GM21723 (cell line): ENCODE measurements around the gene EFHD2.
A peak's percentile ranks its signal among the peaks of the same experiment; 100 is the strongest.
"Not testable (repeated sequence)": the region's sequence is repeated elsewhere in the genome, so short reads cannot be mapped to it uniquely, and the experiment has no call there.

ENCODE experiments used
- ATAC-seq: cut with Tn5 transposase; IDR thresholded peaks from one replicate; pipeline ENCODE4 v1.9.1; 2021; ENCODE audit warnings: mild to moderate bottlenecking, moderate library complexity; ENCODE audit not compliant: unreplicated experiment

Gene EFHD2, protein sequence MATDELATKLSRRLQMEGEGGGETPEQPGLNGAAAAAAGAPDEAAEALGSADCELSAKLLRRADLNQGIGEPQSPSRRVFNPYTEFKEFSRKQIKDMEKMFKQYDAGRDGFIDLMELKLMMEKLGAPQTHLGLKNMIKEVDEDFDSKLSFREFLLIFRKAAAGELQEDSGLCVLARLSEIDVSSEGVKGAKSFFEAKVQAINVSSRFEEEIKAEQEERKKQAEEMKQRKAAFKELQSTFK

DNA sequence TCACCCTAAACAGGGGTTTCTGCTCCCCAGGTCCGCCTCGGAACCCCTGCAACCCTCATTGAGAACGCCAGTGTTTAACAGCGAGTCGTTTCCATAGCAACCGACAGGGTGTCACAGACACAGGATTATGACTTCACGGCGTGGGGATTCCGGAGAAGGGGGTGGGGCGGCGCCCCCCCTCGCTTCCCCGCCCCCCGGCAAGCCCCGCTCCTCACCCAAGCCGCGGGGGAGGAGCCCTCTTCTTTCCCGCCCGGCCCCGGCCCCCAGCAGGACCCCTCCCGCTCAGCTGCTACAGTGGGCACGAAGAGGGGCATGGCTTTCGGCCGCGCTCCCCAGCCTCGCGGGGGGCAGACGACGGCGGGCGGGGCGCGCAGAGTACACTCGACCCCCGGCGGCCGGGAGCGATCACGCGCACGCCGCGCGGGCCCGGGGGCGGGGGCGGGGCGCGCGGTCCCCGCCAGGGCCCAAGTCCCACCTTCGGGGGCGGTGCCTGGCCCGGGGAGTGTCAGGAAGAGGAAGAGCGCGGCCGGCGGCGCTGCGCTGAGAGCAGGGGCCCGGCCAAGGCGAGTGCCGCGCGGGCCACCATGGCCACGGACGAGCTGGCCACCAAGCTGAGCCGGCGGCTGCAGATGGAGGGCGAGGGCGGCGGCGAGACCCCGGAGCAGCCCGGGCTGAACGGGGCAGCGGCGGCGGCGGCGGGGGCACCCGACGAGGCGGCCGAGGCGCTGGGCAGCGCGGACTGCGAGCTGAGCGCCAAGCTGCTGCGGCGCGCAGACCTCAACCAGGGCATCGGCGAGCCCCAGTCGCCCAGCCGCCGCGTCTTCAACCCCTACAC lies at the start of gene EFHD2:
Gene EFHD2, plus strand, starts transcription at position 501 of the 835 bp plus-strand sequence. Its CDS starts 84 bp downstream, at position 585.
- peak; percentile 85 for ATAC-seq

DNA sequence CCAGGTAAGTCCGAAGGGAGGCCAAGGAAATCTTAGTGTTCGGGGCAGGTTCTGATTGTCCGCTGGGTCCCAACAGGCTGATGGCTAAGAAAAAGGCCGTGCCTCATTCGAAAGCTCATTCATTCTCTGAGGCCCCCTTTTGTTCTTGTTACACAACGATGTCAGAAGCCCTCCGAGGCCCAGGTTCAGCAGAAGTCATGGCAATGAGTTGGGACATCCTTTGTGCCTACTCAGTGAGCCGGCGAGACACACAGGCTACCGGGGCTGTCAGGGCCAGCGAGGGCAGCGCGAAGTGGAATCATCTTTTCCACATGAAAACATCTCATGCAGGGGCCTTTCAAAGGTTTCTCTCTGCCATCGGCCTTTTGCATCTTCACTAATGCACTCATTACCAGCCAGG lies 49.0 kb upstream of the EFHD2 start:
- no peak for ATAC-seq

DNA sequence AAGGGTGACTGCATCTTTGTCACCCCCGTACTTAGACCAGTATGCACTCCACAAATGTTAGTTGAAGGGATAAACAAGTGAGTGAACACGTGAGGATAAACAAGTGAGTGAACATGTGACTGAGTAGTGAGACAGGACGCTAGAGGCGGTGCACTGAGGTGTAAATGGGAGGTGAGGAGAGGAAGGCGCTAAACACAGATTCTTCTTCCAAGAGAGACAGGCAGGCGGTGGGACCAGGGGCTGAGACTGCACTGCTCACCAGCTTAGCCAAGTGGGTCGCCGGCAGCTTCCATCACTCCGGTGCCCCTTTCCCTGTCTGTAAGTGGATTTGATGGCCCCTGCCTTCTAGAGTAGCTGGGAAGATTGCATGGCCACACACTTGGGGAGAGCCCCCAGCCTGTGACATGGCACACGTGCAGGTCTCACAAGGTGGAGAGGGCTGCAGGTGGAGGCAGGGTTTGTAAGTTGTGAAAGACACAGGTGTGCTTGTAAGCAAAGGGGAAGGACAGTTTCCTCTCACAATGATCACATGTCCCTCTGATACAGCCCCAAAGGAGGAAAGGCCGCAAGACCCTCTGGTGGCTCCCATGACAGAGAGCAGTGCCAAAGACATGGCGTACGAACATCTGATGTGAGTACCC lies 47.5 kb upstream of the EFHD2 start:
- ATAC-seq: no peak

DNA sequence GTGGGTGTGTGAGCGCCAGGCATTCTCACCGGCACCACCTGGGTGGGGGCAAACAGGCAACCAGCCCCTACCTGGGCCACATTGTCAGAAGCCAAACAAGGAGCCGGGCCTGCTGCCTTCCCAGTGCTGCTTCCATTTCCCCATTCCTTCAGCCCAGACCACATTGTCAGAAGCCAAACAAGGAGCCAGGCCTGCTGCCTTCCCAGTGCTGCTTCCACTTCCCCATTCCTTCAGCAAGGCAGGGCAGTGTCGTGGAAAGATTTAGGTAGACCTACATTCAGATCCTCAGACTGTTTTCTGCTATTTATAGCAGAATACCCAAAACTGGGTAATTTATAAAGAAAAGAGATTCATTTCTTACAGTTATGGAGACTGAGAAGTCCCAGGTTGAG lies 47.0 kb upstream of the EFHD2 start:
- ATAC-seq: no peak

DNA sequence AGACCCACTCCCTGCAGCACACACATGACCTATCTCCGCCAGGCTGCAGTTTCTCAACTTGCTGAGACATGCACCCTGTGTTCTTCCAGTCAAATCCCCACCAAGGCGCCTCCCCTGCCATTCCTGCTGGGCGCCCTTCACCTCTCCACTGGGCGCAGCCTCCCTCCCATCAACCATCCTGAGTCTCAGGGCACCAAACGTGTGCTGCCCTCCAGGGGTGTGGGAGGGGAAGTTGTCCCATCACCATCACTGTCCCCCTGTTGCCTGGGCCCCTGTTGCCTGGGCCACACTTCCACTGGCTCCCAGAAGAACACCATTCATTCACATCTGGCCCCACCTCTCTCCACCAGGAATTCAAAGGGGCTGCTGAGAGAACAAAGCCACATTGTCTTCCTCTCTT lies 44.9 kb upstream of the EFHD2 start:
- ATAC-seq: no peak

DNA sequence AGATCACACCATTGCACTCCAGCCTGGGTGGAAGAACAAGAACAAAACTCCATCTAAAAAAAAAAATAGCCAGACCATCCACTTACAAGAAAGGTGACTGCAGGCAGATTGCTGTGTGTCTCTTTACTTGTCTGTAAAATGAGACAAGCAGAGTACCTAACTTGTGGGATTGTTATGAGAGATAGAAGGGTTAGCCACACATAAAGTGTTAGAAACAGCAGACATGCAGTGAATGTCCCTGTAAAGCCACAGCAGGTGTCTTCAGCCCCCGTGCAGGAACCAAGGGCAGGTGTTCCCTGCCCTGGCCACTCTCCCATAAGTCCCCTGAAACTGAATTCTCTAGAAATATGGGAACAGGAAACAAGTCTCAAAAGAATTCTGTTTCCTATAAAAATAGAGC lies 40.8 kb upstream of the EFHD2 start:
- no peak for ATAC-seq

DNA sequence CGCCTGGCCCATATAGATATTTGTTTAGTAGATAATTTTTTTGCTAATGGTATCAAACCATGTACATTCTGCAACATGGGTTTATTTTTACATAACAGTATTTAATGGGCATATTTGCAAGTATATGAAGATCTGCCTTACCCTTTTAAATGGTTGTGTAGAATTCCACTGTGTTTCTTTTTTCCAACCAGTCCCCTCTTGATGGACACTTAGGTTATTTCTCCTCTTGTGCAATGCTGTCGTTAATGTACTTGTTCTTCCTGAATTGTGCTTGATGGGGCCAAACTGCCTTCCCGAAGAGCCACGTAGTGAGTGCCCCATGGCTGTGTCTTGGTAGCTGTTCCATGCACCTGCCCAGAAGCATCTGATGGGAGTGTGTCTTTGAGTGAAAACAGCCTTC lies 39.4 kb upstream of the EFHD2 start:
- no peak for ATAC-seq

DNA sequence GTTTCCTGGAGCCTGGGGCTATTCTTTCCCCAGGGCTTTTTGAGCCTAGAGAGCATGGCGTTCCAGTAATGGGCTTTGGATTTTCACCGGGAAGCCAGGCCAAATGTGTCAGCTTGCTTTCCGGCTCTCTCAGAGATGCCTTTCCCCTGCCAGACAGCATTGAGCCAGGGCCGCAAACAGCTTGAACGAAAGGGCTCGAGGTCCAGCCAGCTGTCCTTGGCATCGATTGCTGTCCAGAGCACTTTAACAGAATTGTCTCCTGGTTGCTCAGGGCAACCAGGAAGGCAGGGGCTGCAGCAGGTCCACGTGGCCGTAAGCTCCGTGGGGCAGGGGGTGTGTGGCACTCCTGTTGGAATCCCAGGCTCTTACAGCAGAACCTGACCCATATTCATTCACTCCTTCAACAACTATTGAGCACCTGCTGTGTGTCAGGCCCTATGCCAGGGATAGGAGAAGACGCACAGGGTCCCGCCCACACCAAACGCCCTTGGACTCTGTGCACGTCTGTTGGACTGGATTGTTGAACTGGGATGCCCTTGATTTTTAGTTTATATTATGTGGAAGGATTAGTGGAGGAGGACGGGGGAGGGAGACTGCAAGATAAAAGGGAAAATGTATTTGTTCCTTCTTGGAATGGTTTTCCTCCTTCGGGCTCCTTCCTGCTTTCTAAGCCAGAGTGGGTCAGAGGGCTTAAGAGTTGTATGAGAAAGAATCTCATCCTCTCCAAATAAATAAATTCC lies 38.7 kb upstream of the EFHD2 start:
- ATAC-seq: no peak

DNA sequence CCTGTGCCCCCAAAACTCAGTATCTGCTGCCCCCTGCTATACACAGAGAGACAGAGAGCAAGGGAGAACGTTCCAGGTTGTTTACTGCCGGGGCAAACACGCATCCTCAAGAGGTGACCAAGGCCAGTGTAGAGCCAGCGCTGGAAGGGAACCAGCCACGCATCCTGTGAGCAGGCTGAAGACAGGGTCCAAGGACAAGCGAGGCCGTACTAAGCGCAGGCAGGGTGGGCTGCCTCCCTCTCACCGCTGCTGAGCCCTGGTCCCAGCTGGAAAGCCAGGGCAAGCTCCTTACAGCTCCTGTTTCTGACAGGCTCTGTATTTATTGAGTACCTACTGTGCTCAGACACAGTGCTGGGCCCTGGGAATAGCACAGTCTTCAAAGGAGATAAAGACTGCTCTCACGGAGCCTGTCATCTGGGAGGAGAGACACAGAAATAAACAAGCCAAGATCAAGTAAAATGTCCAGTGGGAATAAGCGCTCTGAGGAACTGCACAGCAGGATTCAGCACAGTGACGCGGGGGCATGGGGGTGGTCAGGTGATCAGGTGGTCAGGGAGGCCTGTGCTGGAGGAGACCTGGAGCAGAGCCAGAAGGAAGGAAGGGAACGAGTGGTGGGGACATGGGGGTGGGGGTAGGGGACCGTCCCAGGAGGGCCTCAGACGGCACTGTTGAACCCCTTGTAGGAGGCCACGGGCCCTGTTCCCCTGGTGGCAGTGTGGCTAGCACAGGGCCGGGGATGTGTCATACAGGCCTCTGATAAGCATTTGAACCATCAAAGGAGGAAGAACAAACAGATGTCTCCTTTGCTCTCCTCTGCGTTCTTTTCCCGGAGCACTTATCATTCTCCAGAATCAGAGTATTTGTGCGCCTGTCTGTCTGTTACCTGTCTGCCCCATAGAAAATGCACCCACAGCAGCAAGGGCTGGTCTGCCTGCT lies 37.8 kb upstream of the EFHD2 start:
- ATAC-seq: no peak

DNA sequence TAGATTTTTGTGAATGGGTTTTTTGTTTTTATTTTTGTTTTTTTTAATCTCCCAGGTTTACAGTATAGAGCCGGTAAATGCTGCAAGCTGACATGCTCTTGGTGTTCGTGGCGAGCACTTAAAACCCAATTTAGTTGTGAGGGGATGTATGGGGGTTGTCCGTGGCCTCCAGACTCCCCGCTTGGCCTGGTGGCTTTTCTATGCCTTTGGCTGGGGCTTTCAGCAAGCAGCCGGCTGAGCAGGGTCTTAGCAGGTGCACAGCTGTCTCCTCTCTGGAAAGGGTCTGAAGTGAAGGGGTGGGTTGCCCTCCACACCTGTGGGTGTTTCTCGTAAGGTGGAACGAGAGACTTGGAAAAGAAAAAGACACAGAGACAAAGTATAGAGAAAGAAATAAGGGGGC lies 31.0 kb upstream of the EFHD2 start:
- ATAC-seq: no peak

DNA sequence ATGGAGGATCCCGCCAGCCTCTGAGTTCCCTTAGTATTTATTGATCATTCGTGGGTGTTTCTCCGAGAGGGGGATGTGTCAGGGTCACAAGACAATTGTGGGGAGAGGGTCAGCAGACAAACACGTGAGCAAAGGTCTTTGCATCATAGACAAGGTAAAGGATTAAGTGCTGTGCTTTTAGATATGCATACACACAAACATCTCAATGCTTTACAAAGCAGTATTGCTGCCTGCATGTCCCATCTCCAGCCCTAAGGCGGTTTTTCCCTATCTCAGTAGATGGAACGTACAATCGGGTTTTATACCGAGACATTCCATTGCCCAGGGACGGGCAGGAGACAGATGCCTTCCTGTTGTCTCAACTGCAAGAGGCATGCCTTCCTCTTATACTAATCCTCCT lies 30.5 kb upstream of the EFHD2 start:
- ATAC-seq: not testable (repeated sequence)

DNA sequence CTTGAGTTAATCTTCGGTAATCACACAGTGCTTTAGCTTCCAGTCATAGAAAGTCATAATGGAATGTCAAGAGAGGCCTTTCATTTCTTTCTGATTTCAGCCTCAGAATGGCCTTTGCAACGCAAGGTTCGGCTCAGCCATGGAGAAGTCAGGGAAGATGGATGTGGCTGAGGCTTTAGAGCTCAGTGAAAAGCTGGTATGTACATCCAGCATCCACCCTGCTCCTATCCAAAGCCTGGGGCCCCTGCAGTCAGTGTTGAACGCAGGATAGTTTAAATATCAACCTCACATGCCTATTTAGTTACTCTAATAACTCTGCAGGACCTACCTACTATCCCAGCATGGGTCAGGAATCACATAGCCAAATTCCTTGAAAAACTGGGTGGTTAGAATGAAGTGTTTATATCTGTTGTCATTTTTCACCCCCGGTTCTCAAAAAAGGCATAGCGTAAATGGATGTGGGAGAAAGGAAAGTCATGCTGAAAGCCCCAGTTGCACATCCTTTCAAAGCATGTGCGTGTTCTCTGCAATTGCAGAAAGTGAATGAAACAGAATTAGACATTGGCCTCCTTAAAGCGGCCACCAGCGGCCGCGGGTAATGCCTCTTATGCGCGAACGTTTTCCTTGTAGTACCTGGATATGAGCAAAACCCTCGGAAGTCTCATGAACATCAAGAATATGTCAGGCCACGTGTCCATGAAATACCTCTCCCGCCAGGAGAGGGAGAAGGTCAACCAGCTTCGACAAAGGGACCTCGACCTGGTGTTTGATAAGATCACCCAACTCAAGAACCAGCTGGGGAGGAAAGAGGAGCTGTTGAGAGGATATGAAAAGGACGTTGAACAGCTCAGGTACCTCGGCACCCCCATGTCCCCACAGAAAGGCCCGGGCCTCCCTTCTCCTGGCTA lies 28.8 kb upstream of the EFHD2 start:
- no peak for ATAC-seq

DNA sequence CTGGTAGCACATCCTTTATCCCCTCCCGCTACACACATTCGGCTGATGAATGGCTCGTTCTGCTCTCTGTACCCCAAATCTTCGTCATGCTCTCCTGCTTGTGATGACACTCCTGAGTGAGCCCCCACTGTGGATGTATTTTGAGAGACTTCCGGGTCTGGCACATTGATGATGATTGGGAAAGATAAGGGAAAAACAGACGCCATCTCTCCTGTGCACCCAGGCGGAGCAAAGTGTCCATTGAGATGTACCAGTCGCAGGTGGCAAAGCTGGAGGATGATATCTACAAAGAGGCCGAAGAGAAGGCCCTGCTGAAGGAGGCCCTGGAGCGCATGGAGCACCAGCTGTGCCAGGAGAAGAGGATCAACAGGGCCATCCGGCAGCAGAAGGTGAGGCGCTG lies 27.9 kb upstream of the EFHD2 start:
- no peak for ATAC-seq

DNA sequence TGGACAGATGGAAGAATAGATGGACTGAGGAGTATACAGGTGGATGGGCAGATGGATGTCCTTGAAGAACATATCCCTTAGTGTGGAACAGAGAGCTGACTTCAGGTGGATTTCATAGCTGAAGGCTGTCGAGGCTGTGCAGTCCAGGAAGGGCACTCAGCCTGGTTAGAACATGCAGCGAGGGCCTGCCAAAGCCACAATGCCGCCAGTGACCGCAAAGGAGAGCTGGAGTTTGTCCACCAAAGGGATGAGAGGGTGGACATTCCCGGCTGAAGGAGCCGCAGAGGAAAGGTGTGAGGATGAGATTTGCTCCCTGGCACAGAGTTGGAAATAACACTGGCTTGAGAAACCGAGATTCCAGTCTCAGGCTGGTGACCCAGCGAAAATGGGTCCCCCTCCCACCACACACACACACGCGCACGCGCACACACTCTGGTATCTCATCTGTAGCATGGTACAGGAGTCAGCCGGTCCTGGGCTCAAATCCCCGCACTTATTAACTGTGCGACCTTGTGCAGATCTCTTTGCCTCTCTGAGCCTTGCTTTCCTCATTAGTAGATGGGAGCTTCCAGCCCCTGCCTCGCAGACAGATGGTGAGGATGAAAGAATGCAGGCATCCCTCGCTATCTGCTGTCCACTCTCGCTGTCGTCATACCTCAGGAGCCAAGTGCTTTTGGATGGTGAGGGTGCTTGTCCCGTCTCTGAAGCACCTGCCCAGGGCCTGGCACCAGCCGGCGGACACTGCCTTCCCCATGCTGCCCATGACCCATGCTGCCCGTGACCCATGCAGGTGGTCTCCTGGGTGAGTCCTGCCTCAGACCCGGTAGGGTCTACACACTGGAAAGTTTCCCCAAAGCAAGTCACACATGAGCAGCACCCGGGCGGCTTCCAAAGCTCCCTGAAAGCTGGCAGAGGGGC lies 26.8 kb upstream of the EFHD2 start:
- no peak for ATAC-seq

DNA sequence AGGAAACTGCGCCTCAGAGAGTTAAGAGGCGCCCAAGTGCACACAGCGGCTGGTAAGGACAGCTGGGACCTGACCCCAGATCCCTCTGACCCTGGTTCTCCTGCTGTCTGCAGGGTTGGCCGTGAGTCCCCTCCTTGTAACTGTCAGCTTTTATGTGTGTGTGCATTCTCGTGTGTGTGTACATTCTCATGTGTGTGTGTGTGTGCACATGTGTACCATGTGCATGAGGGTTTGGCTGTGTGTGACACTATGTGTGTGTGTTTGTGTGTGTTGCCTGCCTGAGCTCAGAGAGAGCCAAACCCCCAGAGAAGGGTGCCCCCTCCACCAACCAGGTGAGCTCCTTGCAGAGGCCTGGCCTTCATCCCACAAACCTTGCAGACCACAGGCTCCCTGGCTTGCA lies 25.9 kb upstream of the EFHD2 start:
- ATAC-seq: no peak

DNA sequence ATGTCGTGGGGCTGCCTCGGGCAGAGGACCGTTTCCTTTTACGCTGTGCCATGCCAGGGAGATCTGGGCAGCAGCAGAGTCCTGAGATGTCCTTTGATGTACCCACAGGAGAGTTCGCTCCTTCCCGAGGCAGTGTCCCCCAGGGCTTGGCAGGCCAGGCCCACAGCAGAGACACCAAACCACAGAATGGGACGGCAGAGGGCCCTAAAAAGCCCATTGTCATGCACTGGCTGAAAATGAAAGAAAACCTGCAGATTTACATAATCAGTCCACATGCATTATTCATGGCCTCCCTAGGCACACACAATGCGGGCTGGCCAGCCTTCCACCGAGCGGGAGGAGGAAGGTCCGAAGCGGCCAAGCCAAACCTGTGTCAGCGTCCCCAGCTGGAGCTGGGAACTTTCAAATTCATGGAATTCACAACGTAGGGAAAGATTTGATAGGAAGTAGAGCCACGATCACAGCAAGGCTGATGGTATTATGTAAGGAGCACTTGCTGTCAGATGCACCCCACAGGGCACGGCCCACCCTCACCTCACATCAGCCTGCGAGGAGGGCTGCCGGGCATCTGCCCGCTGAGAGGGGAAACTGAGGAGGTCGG lies 25.3 kb upstream of the EFHD2 start:
- ATAC-seq: no peak

DNA sequence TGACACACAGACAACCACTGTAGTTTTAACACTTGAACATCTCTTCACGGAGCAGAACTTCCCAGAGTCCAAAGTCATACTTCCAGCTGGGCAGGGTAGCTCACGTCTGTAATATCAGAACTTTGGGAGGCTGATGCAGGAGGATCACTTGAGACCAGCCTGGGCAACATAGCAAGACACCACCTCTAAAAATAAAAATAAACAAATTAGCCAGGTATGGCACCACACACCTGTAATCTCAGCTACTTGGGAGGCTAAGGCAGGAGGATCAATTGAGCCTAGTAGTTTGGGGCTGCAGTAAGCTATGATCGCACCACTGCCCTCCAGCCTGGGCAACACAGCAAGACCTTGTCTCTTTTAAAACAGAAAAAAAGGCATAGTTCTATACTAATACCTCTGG lies 24.3 kb upstream of the EFHD2 start:
- ATAC-seq: no peak
